Left renal cortex interstitium (tissue), 4 donors: ENCODE data around the gene ASB8. TPM values are rescaled to one million over a fixed set of nuclear protein-coding genes. Genes with fewer than 3 reads are reported as not detected.
"Not testable (repeated sequence)": the region's sequence is repeated elsewhere in the genome, so short reads cannot be mapped to it uniquely, and the experiment has no call there.

ENCODE experiments used
- DNase-seq, 4 donors: peaks; one replicate each; pipeline ENCODE4 v3.0.0-alpha.2; 2013; ENCODE audit warnings: low read depth in 4 of 4, low spot score in 2 of 4, missing footprints in 1 of 4
- polyA plus RNA-seq, 4 donors: library from polyadenylated mRNA; unstranded; fragments of 120-200 nt; gene quantifications; one replicate each; pipeline ENCODE4 v1.2.1, GENCODE V29; 2013; ENCODE audit not compliant: insufficient read length in 4 of 4

The ASB8 gene
- polyA plus RNA-seq, 4 donors: 33.2 to 44.0 (median 38.5) TPM

GRCh38 chr12:48183876-48184548 lies 26.7 kb upstream of the ASB8 start:
- no peak for DNase-seq

GRCh38 chr12:48183091-48183875 lies 26.0 kb upstream of the ASB8 start, which contains the start of gene CCDC184:
Gene CCDC184, plus strand, starts transcription at chr12:48183644. Its CDS starts 479 bp downstream, at chr12:48184123.
- peak in 3 of 4 donors; percentile 65 to 71 (median 67) for DNase-seq

GRCh38 chr12:48182631-48183030 lies 25.3 kb upstream of the ASB8 start:
- no peak for DNase-seq

- DNase-seq: no peak
These were observed 23.7 kb upstream of the ASB8 start for GRCh38 chr12:48180857-48181495.

- no peak for DNase-seq
These were observed 23.1 kb upstream of the ASB8 start for GRCh38 chr12:48180424-48180823.

- no peak for DNase-seq
These were observed 22.2 kb upstream of the ASB8 start for GRCh38 chr12:48179466-48179865.

- DNase-seq: no peak
These were observed 20.7 kb upstream of the ASB8 start for GRCh38 chr12:48177982-48178381.

- DNase-seq: no peak
These were observed 19.1 kb upstream of the ASB8 start for GRCh38 chr12:48176417-48176751.

- no peak for DNase-seq
These were observed 18.5 kb upstream of the ASB8 start for GRCh38 chr12:48175613-48176416.

GRCh38 chr12:48169011-48169410 lies 11.7 kb upstream of the ASB8 start:
- no peak for DNase-seq

- DNase-seq: peak in 1 of 4 donors; percentile 53
These were observed 8.0 kb upstream of the ASB8 start for GRCh38 chr12:48165089-48165981.

- no peak for DNase-seq
These were observed 7.1 kb upstream of the ASB8 start for GRCh38 chr12:48164451-48164850.

- no peak for DNase-seq
These were observed 5.9 kb upstream of the ASB8 start for GRCh38 chr12:48163150-48163747.

- no peak for DNase-seq
These were observed 3.5 kb upstream of the ASB8 start for GRCh38 chr12:48160807-48161206.

- no peak for DNase-seq
These were observed 2.7 kb upstream of the ASB8 start for GRCh38 chr12:48160046-48160445.

GRCh38 chr12:48157889-48158370 lies 615 bp upstream of the ASB8 start:
- no peak for DNase-seq

- no peak for DNase-seq
These were observed 680 bp downstream of the ASB8 start for GRCh38 chr12:48156652-48157017.

GRCh38 chr12:48155786-48156185 lies 1.5 kb downstream of the ASB8 start:
- DNase-seq: not testable (repeated sequence)

GRCh38 chr12:48151103-48151771 lies 6.1 kb downstream of the ASB8 start:
- DNase-seq: no peak
